COR-L47 (cell line): ENCODE data around the gene KAZN.

ENCODE experiments used
- DNase-seq: peaks from one replicate; lab custom pipeline; 2025; lab: John Stamatoyannopoulos, UW

KAZN gene

DNA sequence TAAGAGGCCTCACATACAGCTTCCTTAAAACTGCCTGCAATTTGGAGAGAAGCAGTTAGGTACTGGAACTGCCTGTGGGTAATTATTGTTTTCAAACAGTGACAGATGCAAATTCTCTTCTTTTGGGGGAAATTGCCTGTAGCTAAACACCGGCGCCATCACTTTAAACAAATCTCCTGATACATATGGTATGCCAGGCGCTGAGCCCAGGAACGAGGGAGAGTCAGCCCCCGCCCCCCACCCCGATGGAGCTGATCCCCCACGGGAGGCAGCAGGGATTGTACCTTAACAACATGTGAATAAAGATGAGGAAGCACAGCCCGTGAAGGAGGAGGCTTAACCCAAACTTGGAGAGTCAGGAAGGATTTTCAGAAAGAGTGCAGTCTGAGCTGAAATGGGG lies 562.1 kb downstream of the KAZN start:
- DNase-seq, result no peak

- DNase-seq, result no peak
Measured at GRCh38 chr1:15167386-15167785, 568.9 kb downstream of the KAZN start.
